Measurements from ENCODE around the gene OR1J1.

OR1J1 gene, protein sequence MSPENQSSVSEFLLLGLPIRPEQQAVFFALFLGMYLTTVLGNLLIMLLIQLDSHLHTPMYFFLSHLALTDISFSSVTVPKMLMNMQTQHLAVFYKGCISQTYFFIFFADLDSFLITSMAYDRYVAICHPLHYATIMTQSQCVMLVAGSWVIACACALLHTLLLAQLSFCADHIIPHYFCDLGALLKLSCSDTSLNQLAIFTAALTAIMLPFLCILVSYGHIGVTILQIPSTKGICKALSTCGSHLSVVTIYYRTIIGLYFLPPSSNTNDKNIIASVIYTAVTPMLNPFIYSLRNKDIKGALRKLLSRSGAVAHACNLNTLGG

DNA sequence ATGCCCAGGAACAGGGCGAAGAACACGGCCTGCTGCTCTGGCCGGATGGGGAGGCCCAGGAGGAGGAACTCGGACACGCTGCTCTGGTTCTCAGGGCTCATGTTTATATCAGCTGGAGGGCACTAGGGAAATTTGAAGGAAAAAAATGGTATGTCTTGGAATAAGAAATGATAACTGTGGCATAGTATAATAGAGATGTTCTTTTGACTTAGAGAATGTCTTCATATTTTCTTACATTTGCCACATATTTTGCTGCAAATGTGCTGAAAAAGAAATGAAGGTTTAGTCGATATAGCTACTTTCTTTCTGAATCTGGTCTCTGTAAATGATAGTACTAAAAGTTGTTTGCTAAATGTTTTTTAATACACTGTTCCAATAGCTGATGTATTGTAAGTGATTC, at the start of gene OR1J1:
Gene OR1J1 (minus strand): TSS at position 101 of the 400 bp plus-strand sequence. CDS start 0 bp downstream, at position 101.
- no peak within 1 kb of the TSS for H2AFZ ChIP-seq (ENCODE audit: low read depth, low read length)
- H3K4me1 ChIP-seq (ENCODE audit: insufficient read depth, low read length) = no peaks in the 10 kb centered on the region
- peaks cover 11% of the 10 kb centered on the region for H3K27me3 ChIP-seq (ENCODE audit: insufficient read depth, low read length)
- no peaks in the 10 kb centered on the region for H3K9me3 ChIP-seq (ENCODE audit: low read length)
- H3K4me3 ChIP-seq (ENCODE audit: low read length) = no peak within 1 kb of the TSS
- H3K36me3 ChIP-seq (ENCODE audit: insufficient read depth, low read length) = no peaks in the 10 kb centered on the region

- peaks cover 6% of the 10 kb centered on the region for H3K27me3 ChIP-seq (ENCODE audit: insufficient read depth, low read length)
- H3K36me3 ChIP-seq (ENCODE audit: insufficient read depth, low read length) = no peaks in the 10 kb centered on the region
- no peak within 1 kb of the TSS for H2AFZ ChIP-seq (ENCODE audit: low read depth, low read length)
- no peak within 1 kb of the TSS for H3K4me3 ChIP-seq (ENCODE audit: low read length)
- no peaks in the 10 kb centered on the region for H3K4me1 ChIP-seq (ENCODE audit: insufficient read depth, low read length)
- no peaks in the 10 kb centered on the region for H3K9me3 ChIP-seq (ENCODE audit: low read length)
Observed at GRCh38 chr9:122527193-122527592, 49.5 kb upstream of the OR1J1 start, which contains the start of gene OR1N1. TSS of gene OR1N1 (minus strand) at chr9:122527293. CDS start at chr9:122527293, 0 bp downstream.

- no peak overlapping the region for H2AFZ ChIP-seq (ENCODE audit: low read depth, low read length)
- H3K9me3 ChIP-seq (ENCODE audit: low read length) = no peaks in the 10 kb centered on the region
- H3K27me3 ChIP-seq (ENCODE audit: insufficient read depth, low read length) = peaks cover 6% of the 10 kb centered on the region
- H3K4me3 ChIP-seq (ENCODE audit: low read length) = no peak overlapping the region
- no peaks in the 10 kb centered on the region for H3K4me1 ChIP-seq (ENCODE audit: insufficient read depth, low read length)
- no peaks in the 10 kb centered on the region for H3K36me3 ChIP-seq (ENCODE audit: insufficient read depth, low read length)
Observed at GRCh38 chr9:122526602-122527001, 48.9 kb upstream of the OR1J1 start.

DNA sequence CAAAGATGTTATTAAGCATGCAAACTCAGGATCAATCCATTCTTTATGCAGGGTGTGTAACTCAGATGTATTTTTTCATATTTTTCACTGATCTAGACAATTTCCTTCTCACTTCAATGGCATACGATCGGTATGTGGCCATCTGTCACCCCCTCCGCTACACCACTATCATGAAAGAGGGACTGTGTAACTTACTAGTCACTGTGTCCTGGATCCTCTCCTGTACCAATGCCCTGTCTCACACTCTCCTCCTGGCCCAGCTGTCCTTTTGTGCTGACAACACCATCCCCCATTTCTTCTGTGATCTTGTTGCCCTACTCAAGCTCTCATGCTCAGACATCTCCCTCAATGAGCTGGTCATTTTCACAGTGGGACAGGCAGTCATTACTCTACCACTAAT, 41.6 kb upstream of the OR1J1 start:
- Histone ChIP-seq H3K4me1 (ENCODE audit: insufficient read depth, low read length) (no peaks in the 10 kb centered on the region), H3K36me3 (ENCODE audit: insufficient read depth, low read length) (no peaks in the 10 kb centered on the region), H3K9me3 (ENCODE audit: low read length) (no peaks in the 10 kb centered on the region), H3K4me3 (ENCODE audit: low read length) (no peak overlapping the region), H2AFZ (ENCODE audit: low read depth, low read length) (no peak overlapping the region), H3K27me3 (ENCODE audit: insufficient read depth, low read length) (peaks cover 2% of the 10 kb centered on the region)

DNA sequence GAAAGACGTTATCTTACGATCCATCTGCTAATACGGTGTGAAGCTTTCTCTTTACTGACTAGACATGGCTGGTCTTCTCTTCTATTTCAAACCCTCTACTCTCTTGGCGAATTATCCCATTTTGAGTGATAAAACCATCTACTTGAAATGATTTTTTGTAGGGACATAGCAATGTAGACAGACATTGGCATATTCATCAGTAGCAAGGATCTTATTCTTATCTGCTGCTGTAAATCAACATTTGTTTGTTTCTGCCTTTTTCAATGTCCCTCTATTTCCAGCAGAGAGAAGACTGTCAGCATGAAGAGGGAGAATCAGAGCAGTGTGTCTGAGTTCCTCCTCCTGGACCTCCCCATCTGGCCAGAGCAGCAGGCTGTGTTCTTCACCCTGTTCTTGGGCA, 41.1 kb upstream of the OR1J1 start, which contains the start of gene OR1J4:
Gene OR1J4 (plus strand): TSS at position 301 of the 400 bp plus-strand sequence. CDS start 0 bp downstream, at position 301.
- no peak within 1 kb of the TSS for H2AFZ ChIP-seq (ENCODE audit: low read depth, low read length)
- H3K36me3 ChIP-seq (ENCODE audit: insufficient read depth, low read length) = no peaks in the 10 kb centered on the region
- no peaks in the 10 kb centered on the region for H3K9me3 ChIP-seq (ENCODE audit: low read length)
- no peak within 1 kb of the TSS for H3K4me3 ChIP-seq (ENCODE audit: low read length)
- H3K27me3 ChIP-seq (ENCODE audit: insufficient read depth, low read length) = peaks cover 2% of the 10 kb centered on the region
- no peaks in the 10 kb centered on the region for H3K4me1 ChIP-seq (ENCODE audit: insufficient read depth, low read length)

GRCh38 chr9:122518226-122518625, 40.5 kb upstream of the OR1J1 start:
- H3K27me3 ChIP-seq (ENCODE audit: insufficient read depth, low read length) = peaks cover 2% of the 10 kb centered on the region

DNA sequence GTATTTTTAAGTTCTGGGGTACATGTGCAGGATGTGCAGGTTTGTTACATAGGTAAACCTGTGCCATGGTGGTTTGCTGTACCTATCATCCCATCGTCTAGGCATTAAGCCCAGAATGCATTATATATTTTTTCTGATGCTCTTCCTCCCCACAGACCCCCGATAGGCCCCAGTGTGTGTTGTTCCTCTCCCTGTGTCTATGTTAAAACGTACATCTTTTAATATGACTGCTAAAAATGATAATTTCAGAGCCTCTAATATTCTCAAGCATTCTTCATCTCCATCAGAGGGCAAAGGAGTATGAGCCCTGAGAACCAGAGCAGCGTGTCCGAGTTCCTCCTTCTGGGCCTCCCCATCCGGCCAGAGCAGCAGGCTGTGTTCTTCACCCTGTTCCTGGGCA, 32.8 kb upstream of the OR1J1 start, which contains the start of gene OR1J2:
Gene OR1J2 (plus strand): TSS at position 301 of the 400 bp plus-strand sequence. CDS start 0 bp downstream, at position 301.
- Histone ChIP-seq H3K27me3 (ENCODE audit: insufficient read depth, low read length) (peaks cover 8% of the 10 kb centered on the region), H3K4me1 (ENCODE audit: insufficient read depth, low read length) (no peaks in the 10 kb centered on the region), H2AFZ (ENCODE audit: low read depth, low read length) (no peak within 1 kb of the TSS), H3K9me3 (ENCODE audit: low read length) (no peaks in the 10 kb centered on the region), H3K36me3 (ENCODE audit: insufficient read depth, low read length) (no peaks in the 10 kb centered on the region), H3K4me3 (ENCODE audit: low read length) (no peak within 1 kb of the TSS)

More at GRCh38 chr9:122518226-122518625, 40.5 kb upstream of the OR1J1 start:
- no peak overlapping the region for H3K4me3 ChIP-seq (ENCODE audit: low read length)
- no peaks in the 10 kb centered on the region for H3K36me3 ChIP-seq (ENCODE audit: insufficient read depth, low read length)
- no peaks in the 10 kb centered on the region for H3K4me1 ChIP-seq (ENCODE audit: insufficient read depth, low read length)
- no peaks in the 10 kb centered on the region for H3K9me3 ChIP-seq (ENCODE audit: low read length)
- no peak overlapping the region for H2AFZ ChIP-seq (ENCODE audit: low read depth, low read length)

DNA sequence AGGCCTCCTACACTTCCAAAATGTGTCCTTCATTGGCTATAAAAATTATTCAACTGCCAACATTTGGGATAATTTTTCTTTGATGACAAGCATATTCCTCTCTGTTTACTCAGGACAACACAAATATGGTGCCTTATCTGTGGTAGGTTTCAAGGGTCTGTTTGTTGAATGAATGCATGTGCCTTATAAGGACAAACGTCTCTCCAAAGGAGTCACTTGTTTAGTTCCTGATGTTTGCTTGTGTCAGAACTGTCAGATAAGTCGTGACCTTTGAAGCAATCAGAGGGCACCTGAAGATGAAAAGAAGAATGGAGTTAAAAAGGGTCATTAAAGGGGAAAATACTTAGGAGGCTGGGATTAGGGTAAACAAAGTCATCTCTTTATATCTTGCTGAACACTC, 29.2 kb upstream of the OR1J1 start:
- H3K4me1 ChIP-seq (ENCODE audit: insufficient read depth, low read length) = no peaks in the 10 kb centered on the region
- no peaks in the 10 kb centered on the region for H3K9me3 ChIP-seq (ENCODE audit: low read length)
- H3K4me3 ChIP-seq (ENCODE audit: low read length) = no peak overlapping the region
- peaks cover 11% of the 10 kb centered on the region for H3K27me3 ChIP-seq (ENCODE audit: insufficient read depth, low read length)
- H3K36me3 ChIP-seq (ENCODE audit: insufficient read depth, low read length) = no peaks in the 10 kb centered on the region
- H2AFZ ChIP-seq (ENCODE audit: low read depth, low read length) = no peak overlapping the region

- H3K27me3 ChIP-seq (ENCODE audit: insufficient read depth, low read length) = peaks cover 6% of the 10 kb centered on the region
- no peak overlapping the region for H3K4me3 ChIP-seq (ENCODE audit: low read length)
- no peaks in the 10 kb centered on the region for H3K9me3 ChIP-seq (ENCODE audit: low read length)
- H3K36me3 ChIP-seq (ENCODE audit: insufficient read depth, low read length) = no peaks in the 10 kb centered on the region
- no peaks in the 10 kb centered on the region for H3K4me1 ChIP-seq (ENCODE audit: insufficient read depth, low read length)
- no peak overlapping the region for H2AFZ ChIP-seq (ENCODE audit: low read depth, low read length)
Observed at GRCh38 chr9:122498883-122499288, 21.2 kb upstream of the OR1J1 start.

DNA sequence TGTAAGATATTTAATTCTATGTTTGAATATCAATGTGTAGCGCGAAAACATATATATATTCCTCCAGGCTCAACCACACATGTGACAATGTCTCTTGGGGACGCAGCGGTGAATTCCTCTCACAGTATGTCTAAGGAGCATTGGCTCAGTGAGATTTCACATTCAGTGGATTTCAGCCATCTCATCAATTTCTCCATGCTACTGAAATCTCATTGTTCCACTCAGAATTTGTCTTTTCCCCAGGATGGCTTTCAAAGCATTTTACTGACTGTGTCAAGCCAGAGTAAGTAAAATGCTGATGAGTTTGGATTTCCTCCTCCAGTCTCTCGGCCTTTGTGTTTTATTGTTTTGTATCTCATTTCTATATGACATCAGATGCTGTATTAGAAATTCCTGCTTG, 1.3 kb upstream of the OR1J1 start:
- H3K4me3 ChIP-seq (ENCODE audit: low read length) = no peak overlapping the region
- H3K27me3 ChIP-seq (ENCODE audit: insufficient read depth, low read length) = peaks cover 11% of the 10 kb centered on the region
- H2AFZ ChIP-seq (ENCODE audit: low read depth, low read length) = no peak overlapping the region
- no peaks in the 10 kb centered on the region for H3K36me3 ChIP-seq (ENCODE audit: insufficient read depth, low read length)
- no peaks in the 10 kb centered on the region for H3K4me1 ChIP-seq (ENCODE audit: insufficient read depth, low read length)
- no peaks in the 10 kb centered on the region for H3K9me3 ChIP-seq (ENCODE audit: low read length)

GRCh38 chr9:122477346-122477745, 380 bp downstream of the OR1J1 start:
- H3K27me3 ChIP-seq (ENCODE audit: insufficient read depth, low read length) = peaks cover 11% of the 10 kb centered on the region
- H3K36me3 ChIP-seq (ENCODE audit: insufficient read depth, low read length) = no peaks in the 10 kb centered on the region
- no peak overlapping the region for H3K4me3 ChIP-seq (ENCODE audit: low read length)
- H3K4me1 ChIP-seq (ENCODE audit: insufficient read depth, low read length) = no peaks in the 10 kb centered on the region
- no peaks in the 10 kb centered on the region for H3K9me3 ChIP-seq (ENCODE audit: low read length)
- H2AFZ ChIP-seq (ENCODE audit: low read depth, low read length) = no peak overlapping the region

DNA sequence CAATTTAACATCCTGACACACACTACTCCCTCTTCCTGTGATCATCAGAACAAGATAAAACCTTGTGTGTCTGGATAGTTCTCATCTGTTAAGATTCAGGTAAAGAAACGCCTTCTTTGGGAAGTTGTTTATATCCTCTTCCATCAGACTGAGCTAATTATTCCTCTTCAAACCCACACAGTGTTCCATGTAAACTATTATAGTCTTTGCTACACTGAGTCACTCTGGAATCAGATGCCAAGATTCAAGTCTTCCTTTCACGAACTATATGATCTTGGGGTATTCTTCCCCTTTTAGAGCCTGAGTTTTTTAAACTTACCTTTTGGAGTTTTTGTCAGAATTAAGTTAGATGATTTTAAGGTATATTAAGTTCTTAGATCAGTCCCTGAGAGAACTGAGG, 2.0 kb downstream of the OR1J1 start:
- Histone ChIP-seq H3K4me3 (ENCODE audit: low read length) (no peak overlapping the region), H3K4me1 (ENCODE audit: insufficient read depth, low read length) (no peaks in the 10 kb centered on the region), H3K36me3 (ENCODE audit: insufficient read depth, low read length) (no peaks in the 10 kb centered on the region), H3K9me3 (ENCODE audit: low read length) (no peaks in the 10 kb centered on the region), H2AFZ (ENCODE audit: low read depth, low read length) (no peak overlapping the region), H3K27me3 (ENCODE audit: insufficient read depth, low read length) (peaks cover 11% of the 10 kb centered on the region)

DNA sequence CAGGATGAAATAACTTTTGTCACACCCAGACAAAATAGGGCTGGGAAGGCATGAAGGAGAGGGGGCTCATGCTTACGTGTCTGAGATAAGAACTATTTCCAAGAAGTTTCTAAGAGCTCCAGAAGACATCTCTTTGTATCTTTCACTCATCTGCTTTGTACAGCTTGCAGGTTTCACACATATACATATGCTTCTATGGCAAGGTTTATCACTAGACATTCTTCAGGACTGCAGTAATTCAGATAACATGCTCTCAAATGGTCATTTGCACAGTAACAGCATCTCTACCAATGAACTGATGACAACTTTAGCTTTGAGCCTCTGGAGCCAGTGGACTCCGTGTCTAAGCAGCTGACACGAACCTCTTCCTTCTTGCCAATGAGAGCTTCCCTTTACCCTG, 3.2 kb downstream of the OR1J1 start:
- Histone ChIP-seq H3K27me3 (ENCODE audit: insufficient read depth, low read length) (peaks cover 11% of the 10 kb centered on the region), H3K36me3 (ENCODE audit: insufficient read depth, low read length) (no peaks in the 10 kb centered on the region), H3K4me3 (ENCODE audit: low read length) (no peak overlapping the region), H3K9me3 (ENCODE audit: low read length) (no peaks in the 10 kb centered on the region), H2AFZ (ENCODE audit: low read depth, low read length) (no peak overlapping the region), H3K4me1 (ENCODE audit: insufficient read depth, low read length) (no peaks in the 10 kb centered on the region)

Measured in neuron (in vitro differentiated cells).